Ovary (tissue), 3 donors: ENCODE data around the gene MARK3.

Experiments used
- CTCF ChIP-seq, 3 donors: fragments of 450-650 bp in 2 of 3; fragments of 200-600 bp in 1 of 3; IDR thresholded peaks; one replicate each; pipeline versions ENCODE4 v1.5.1 to v1.8.0; 2016 to 2022; ENCODE audit warnings: antibody characterized with exemption in 3 of 3, mild to moderate bottlenecking in 1 of 3
- POLR2A ChIP-seq: fragments of 450-650 bp; IDR thresholded peaks from one replicate; pipeline ENCODE4 v1.6.1; 2017; ENCODE audit warnings: antibody characterized with exemption, mild to moderate bottlenecking, moderate library complexity
- donor health status: DM: no; HTN: no; CAD: no.

- TF ChIP-seq CTCF (IDR thresholded peaks at IDR 0.05) (no peak), POLR2A (no peak)
Measured at GRCh38 chr14:103530390-103530789, 145.2 kb downstream of the MARK3 start.
